NT2/D1 (cell line): ENCODE data around the gene PLEKHG4B.

Experiments used
- DNase-seq: peaks from one replicate; pipeline ENCODE4 v3.0.0-alpha.2; 2011; ENCODE audit warnings: low read depth, low spot score
- H3K27me3 ChIP-seq: 2 replicates; pipeline ENCODE4 v1.6.0; 2011; ENCODE audit warnings: mild to moderate bottlenecking; ENCODE audit not compliant: insufficient read length, insufficient read depth
- H3K36me3 ChIP-seq: 2 replicates; pipeline ENCODE4 v1.6.1; 2011; ENCODE audit warnings: mild to moderate bottlenecking, low read length, mixed read lengths; ENCODE audit not compliant: insufficient read depth, insufficient read length
- H3K4me1 ChIP-seq: 2 replicates; pipeline ENCODE4 v1.5.1; 2011; ENCODE audit not compliant: insufficient read depth, insufficient read length
- H3K4me3 ChIP-seq: 2 replicates; pipeline ENCODE4 v1.5.1; 2011; ENCODE audit warnings: low read depth; ENCODE audit not compliant: insufficient read length
- H3K9ac ChIP-seq: 2 replicates; pipeline ENCODE4 v1.6.0; 2011; ENCODE audit warnings: low read depth; ENCODE audit not compliant: insufficient read length
- H3K9me3 ChIP-seq: 2 replicates; pipeline ENCODE4 v1.5.1; 2011; ENCODE audit warnings: mild to moderate bottlenecking, low read length; ENCODE audit not compliant: insufficient read depth
- SUZ12 ChIP-seq: IDR thresholded peaks from 2 replicates; pipeline ENCODE4 v1.6.1; 2011; ENCODE audit not compliant: insufficient read length, insufficient read depth; ENCODE audit errors: extremely low read depth
- YY1 ChIP-seq: IDR thresholded peaks from 2 replicates; pipeline ENCODE4 v1.6.1; 2011; ENCODE audit not compliant: insufficient read length, insufficient read depth
- ZNF274 ChIP-seq: IDR thresholded peaks from 2 replicates; pipeline ENCODE4 v1.6.1; 2011; ENCODE audit warnings: mild to moderate bottlenecking, low read depth, low read length

PLEKHG4B gene

DNA sequence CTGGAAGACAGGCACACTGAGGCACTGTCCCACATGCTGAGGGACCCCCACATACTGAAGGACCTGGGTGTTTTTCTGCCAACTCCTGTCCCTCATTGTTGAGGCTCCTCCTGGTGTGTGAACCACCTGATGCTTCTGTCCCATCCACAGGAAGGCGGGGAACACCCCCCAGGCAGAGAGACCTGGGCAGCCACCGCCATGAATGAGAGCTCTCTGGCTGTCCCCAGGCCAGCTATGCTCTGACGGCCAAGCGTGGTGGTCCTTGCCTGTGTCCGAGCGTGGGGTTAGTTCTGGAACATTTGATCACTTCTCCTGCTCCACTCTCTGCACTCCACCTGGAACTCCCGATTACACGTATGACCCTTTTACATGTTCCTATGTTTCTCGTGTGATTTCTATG lies 87.4 kb downstream of the PLEKHG4B start:
- H3K27me3 ChIP-seq, result no peaks in the 10 kb centered on the region
- peaks cover 7% of the 10 kb centered on the region for H3K4me1 ChIP-seq
- H3K4me3 ChIP-seq, result no peak overlapping the region
- no peaks in the 10 kb centered on the region for H3K9me3 ChIP-seq
- TF ChIP-seq ZNF274, result no peak
- no peak for TF ChIP-seq SUZ12
- TF ChIP-seq YY1, result no peak
- H3K36me3 ChIP-seq, result peaks cover 42% of the 10 kb centered on the region
- no peak overlapping the region for H3K9ac ChIP-seq
- no peak for DNase-seq

DNA sequence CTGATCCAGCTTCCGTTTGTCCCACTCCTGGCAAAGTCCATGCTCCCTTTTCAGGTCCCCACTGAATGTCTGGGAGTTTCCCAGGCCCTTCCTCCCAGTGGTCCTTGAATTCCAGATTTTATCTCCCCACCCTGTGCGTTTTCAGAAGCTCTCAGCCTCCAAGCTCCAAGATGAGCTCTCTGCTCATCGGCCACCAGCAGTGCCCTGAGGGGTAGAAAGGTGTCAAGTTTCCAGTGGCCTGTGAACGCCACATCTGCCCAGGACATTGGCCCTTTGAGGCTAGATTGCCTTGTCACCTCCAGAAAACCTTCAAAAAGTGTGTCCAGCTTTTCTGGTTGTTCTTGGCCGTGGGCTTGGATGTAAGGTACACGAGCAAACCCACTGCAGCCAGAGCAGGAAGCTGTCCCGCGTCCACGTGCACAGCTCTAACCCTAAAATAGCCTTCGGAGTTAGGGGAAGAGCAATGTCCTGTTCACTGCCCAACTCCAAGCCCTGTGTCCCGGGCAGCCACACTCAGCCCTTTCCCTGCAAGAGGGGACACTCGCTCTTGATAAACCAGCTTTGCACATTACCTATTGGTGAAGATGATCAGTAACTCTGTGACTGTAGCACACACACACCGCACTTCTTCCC lies 88.4 kb downstream of the PLEKHG4B start:
- peaks cover 7% of the 10 kb centered on the region for H3K4me1 ChIP-seq
- TF ChIP-seq YY1 (no peak), SUZ12 (no peak), ZNF274 (no peak)
- H3K4me3 ChIP-seq, result no peak overlapping the region
- no peak for DNase-seq
- H3K9me3 ChIP-seq, result no peaks in the 10 kb centered on the region
- no peak overlapping the region for H3K9ac ChIP-seq
- H3K36me3 ChIP-seq, result peaks cover 37% of the 10 kb centered on the region
- H3K27me3 ChIP-seq, result no peaks in the 10 kb centered on the region

DNA sequence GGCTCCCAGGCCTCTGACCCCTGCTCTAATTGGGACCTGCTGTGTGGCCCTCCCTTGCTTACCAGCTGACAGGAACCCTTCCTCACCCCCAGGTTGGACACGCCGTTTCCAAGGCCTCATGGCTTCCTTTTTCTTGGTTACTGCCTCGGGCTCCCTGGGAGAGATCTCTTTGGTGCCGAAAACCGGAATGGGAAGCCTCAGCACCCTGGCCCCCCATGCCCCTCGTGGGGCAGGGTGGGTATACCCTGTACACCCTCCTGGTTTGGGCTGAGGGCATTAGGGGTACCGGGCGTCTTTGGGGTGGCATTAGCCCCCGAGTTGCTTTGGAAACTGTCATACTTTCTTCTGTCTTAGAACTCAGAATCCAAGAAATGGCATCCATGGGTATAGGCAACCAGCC lies 89.2 kb downstream of the PLEKHG4B start:
- Histone ChIP-seq H3K9me3 (no peaks in the 10 kb centered on the region), H3K9ac (no peak overlapping the region), H3K4me1 (peaks cover 7% of the 10 kb centered on the region), H3K4me3 (no peak overlapping the region), H3K27me3 (no peaks in the 10 kb centered on the region), H3K36me3 (peaks cover 37% of the 10 kb centered on the region)
- TF ChIP-seq SUZ12, result no peak
- no peak for TF ChIP-seq YY1
- TF ChIP-seq ZNF274, result no peak
- DNase-seq, result no peak

DNA sequence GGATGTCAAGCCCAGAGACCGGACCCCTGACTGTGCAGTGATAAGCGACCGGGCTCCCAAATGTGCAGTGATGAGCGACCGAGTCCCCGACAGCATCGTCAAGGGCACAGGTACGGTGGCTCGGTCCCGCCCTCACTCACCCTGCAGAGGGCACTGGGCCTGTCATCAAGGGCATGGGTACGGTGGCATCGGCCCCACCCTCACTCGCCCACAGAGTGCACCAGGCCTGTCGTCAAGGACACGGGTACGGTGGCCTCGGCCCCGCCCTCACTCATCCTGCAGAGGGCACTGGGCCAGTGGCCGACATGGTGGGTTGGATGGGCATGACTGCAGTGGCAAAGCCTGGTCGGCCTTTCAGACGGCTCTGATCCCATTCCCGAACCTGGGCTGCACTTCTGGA lies 89.6 kb downstream of the PLEKHG4B start:
- H3K9me3 ChIP-seq, result no peaks in the 10 kb centered on the region
- TF ChIP-seq SUZ12 (no peak), ZNF274 (no peak), YY1 (no peak)
- no peaks in the 10 kb centered on the region for H3K27me3 ChIP-seq
- DNase-seq, result no peak
- H3K36me3 ChIP-seq, result peaks cover 37% of the 10 kb centered on the region
- H3K9ac ChIP-seq, result no peak overlapping the region
- no peak overlapping the region for H3K4me3 ChIP-seq
- peaks cover 7% of the 10 kb centered on the region for H3K4me1 ChIP-seq

DNA sequence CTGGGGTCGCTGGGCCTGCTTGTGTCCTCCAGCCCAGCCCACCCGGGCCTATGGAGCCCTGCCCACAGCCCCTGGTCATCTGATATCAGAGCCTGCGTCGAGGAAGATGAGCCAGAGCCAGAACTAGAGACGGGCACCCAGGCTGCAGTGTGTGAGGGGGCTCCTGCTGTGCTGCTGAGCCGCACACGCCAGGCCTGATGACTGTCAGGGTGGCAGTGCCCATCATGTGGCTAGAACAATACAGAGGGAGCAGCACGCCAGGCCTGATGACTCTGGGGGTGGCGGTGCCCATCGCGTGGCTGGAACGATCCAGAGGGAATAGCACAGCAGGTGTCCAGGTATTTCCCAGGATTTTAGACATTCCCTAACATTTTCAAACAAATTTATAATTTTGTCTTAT lies 90.2 kb downstream of the PLEKHG4B start:
- Histone ChIP-seq H3K4me1 (peaks cover 7% of the 10 kb centered on the region), H3K27me3 (no peaks in the 10 kb centered on the region), H3K9ac (no peak overlapping the region), H3K4me3 (no peak overlapping the region), H3K36me3 (peaks cover 37% of the 10 kb centered on the region), H3K9me3 (no peaks in the 10 kb centered on the region)
- no peak for TF ChIP-seq YY1
- DNase-seq, result no peak

GRCh38 chr5:184471-184870 lies 92.5 kb downstream of the PLEKHG4B start:
- H3K27me3 ChIP-seq, result no peaks in the 10 kb centered on the region
- no peaks in the 10 kb centered on the region for H3K9me3 ChIP-seq
- no peak for DNase-seq
- no peak for TF ChIP-seq ZNF274
- TF ChIP-seq YY1, result no peak
- H3K4me3 ChIP-seq, result no peak overlapping the region
- peaks cover 30% of the 10 kb centered on the region for H3K36me3 ChIP-seq
- peaks cover 13% of the 10 kb centered on the region for H3K4me1 ChIP-seq
- no peak overlapping the region for H3K9ac ChIP-seq

- peaks cover 11% of the 10 kb centered on the region for H3K4me1 ChIP-seq
- TF ChIP-seq SUZ12, result no peak
- TF ChIP-seq YY1, result no peak
- no peak for TF ChIP-seq ZNF274
- H3K4me3 ChIP-seq, result no peak overlapping the region
- no peak overlapping the region for H3K9ac ChIP-seq
- DNase-seq, result no peak
- H3K9me3 ChIP-seq, result no peaks in the 10 kb centered on the region
- peaks cover 28% of the 10 kb centered on the region for H3K36me3 ChIP-seq
- H3K27me3 ChIP-seq, result no peaks in the 10 kb centered on the region
Measured at GRCh38 chr5:185095-186070, 93.4 kb downstream of the PLEKHG4B start.
